Fibroblast of lung (primary cell): ENCODE measurements around the gene CPA4.

Source experiments
- CTCF ChIP-seq, 2 donors: IDR thresholded peaks in 1 of 2; conservative IDR thresholded peaks in 1 of 2; 1 replicate in 1 of 2; 2 replicates in 1 of 2; pipeline ENCODE4 v1.5.1; 2011 to 2012; ENCODE audit warnings: low read length in 2 of 2, control low read depth in 1 of 2, inconsistent platforms in 1 of 2, low read depth in 1 of 2, mild to moderate bottlenecking in 1 of 2
- EZH2 ChIP-seq: IDR thresholded peaks from 2 replicates; pipeline ENCODE4 v1.5.1; 2012; ENCODE audit warnings: low read length, control low read depth, mild to moderate bottlenecking; ENCODE audit errors: missing control alignments

- TF ChIP-seq EZH2 (no peak), CTCF (conservative IDR thresholded peaks at IDR 0.05 in 1 of 2, IDR thresholded peaks at IDR 0.05 in 1 of 2; ENCODE audit: low read depth in 1 of 2, low read length in 2 of 2) (no peak)
These were observed 17.0 kb downstream of the CPA4 start for GRCh38 chr7:130309986-130310385.
